Cortex of kidney (tissue), 1 donor: ENCODE measurements around the gene STARD3NL.
"Not testable (repeated sequence)": the region's sequence is repeated elsewhere in the genome, so short reads cannot be mapped to it uniquely, and the experiment has no call there.

Experiments
- DNase-seq: peaks from one replicate; lab custom pipeline; 2025; lab: John Stamatoyannopoulos, UW

The STARD3NL gene

DNA sequence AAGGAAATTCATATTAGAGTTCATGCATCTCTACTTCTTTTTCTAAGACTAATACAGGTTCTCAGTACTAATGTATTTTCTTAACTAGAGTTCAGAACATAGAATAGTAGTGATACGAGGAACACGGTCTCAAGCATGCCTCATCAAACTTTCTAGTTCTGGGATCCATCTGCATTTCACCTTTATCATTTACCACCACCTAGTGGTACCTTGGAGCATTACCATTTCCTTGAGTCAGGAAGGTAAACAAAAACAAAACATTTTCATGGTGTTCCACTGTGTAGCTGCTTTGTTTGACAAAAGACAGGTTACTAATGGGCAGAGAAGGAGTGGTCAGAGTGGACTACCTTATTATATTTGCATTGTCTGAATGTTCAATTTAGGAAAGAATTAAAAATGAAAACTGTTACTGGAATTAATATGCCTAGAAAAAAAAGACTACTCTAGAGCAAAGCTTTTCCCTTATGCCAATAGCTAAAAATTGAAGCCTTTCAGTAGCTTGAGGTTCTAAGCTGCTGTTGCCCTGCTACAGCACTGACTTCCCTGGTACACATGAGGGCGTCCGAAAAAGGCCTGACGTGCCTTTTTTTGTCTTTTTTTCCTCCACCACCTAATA, 44.5 kb downstream of the STARD3NL start:
- DNase-seq, result no peak

DNA sequence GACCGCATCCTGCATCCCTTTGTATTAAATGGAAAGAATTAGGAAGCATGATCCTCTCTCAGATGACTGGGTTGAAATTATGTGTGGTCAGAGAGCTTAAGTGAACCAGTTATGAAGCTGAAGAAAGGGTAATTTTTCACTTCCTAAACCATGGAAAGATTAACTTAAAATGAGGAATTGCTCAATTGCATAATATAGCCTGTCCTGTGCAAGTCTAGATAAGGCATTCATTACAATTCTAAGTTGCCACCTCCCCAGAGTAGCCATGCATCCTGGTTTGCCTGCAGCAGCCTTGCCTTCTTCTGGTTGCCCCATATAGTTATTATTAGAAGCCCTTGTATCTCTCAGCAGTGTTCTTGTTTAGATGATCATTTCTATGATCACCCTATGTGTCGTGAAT, 45.3 kb downstream of the STARD3NL start:
- DNase-seq, result no peak

DNA sequence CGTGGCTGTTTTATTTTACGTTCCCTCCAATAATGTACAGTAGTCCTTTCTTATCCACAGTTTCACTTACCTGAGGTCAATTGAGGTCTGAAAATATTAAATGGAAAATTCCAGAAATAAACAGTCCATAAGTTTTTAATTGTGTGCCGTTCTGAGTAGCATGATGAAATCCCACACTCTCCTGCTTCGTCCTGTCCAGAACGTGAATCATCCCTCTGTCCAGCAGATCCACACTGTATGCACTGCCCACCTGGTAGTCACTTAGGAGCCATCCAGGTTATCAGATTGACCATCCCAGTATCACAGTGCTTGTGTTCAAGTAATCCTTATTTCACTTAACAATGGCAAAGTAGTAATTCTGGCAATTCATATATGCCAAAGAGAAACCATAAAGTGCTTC, 46.3 kb downstream of the STARD3NL start:
- DNase-seq, result no peak

DNA sequence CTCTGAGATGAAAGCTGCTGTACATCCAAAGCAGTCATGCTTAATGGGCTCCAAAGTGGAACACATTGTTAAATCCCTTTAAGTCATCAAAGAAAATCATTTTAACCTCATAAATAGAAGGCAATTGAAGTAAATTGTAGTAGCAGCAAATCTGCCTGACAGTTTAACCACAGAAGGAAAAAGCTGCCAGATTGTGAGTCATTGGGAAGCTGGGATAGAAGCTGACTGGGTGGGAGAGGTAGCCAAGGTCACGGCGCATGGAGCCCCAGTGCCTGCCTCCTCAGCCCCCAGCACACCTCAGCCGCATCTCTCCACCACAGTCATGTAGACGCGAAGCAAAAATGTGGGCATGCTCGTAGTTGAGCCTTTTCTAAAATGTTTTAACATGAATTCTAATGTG, 51.3 kb downstream of the STARD3NL start:
- no peak for DNase-seq

DNA sequence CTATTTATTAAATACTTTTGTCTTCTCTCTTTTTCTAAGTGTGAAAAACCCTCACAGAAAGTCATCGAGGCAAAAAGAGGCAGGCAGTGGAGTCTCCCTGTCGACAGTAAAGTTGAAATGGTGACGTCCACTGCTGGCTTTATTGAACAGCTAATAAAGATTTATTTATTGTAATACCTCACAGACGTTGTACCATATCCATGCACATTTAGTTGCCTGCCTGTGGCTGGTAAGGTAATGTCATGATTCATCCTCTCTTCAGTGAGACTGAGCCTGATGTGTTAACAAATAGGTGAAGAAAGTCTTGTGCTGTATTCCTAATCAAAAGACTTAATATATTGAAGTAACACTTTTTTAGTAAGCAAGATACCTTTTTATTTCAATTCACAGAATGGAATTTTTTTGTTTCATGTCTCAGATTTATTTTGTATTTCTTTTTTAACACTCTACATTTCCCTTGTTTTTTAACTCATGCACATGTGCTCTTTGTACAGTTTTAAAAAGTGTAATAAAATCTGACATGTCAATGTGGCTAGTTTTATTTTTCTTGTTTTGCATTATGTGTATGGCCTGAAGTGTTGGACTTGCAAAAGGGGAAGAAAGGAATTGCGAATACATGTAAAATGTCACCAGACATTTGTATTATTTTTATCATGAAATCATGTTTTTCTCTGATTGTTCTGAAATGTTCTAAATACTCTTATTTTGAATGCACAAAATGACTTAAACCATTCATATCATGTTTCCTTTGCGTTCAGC, 52.0 kb downstream of the STARD3NL start:
- no peak for DNase-seq

DNA sequence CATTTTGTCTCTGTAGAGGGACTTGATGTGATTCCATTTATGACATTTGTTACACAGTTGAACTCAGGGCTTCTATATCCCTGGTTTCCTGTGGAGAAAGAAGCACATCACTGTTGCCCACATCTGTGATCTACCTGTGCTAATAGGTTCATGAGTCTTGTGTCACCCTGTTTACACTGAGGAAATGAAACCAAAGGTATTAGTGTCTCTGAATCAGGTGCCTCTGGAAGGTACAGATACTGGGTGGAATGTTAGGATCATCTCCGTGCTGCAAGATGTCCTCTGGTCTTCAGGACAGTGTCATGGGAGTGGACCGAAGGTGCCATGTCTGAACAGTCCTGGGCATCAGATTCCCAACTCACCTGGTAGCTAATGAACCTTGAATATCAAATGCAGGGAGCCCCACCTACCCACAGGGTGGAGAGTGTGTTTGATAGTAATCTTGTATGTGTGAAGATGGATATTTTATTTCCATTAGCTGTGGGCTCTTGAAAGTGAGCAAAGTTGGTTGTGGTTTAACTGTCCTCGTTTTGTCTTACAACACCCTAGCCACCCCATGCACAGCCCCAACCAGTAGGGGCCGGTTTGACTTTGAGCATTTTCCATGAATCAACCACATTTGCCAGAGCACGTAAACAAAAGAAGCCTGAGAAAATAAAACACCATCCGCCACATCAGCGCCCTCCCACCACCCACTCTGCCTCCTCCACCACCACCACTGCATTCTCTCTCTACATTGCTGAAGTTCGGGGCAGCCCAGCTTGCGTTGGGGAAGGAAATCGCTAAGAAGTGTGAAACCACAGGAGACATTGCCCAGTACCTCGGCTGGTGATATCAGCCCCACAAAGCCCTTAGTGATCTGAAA, 54.7 kb downstream of the STARD3NL start:
- no peak for DNase-seq

DNA sequence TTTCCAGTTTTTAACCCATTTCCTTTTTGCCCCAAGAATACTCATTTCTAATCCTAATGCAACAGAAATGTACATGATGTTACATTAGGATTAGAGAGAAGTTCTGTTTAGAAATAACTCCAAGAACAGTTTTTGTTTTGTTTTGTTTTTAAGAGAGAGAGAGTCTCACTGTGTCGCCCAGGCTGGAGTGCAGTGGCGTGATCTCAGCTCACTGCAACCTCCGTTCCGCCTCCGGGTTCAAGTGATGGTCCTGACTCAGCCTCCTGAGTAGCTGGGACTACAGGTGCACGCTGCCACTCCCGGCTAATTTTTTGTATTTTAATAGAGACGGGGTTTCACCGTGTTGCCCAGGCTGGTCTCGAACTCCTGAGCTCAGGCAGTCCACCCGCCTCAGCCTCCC, 56.7 kb downstream of the STARD3NL start:
- not testable (repeated sequence) for DNase-seq

DNA sequence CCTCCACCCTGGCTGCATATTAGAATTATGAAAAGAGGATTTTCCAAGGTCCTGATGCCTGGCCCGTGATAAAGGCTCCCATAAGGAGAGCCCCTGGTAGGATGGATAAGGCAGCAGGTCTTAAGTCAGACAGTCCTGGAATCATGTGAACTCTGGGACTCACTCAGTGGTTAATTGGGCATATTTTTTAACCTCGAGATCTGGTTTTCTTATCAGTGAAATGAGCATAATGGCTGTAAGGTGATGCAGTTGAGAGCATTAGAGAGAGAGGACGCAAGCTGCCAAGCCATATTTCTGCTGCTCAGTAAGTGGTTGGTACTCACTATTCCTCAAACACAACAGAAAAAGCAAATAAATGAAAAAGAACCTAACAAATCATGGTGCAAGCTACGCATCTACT, 57.6 kb downstream of the STARD3NL start:
- no peak for DNase-seq

DNA sequence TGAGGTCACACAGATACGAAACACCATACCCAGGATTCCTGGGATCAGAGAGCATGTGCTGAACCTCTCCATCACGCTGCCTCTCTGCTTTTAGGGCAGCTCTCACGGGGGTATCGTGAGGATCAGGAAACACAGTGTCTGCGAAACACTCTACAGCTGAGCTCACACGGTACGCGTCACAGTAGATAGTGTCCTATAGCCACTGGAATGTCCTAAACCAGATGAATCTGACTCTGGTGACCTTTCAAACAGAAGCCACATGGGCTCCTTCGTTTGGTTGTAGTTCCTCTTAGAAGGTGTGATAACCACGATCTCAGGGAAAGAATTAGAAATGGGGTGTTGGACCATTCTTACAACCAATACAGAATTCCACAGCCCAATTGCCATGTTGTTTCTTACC, 61.1 kb downstream of the STARD3NL start:
- DNase-seq, result not testable (repeated sequence)

DNA sequence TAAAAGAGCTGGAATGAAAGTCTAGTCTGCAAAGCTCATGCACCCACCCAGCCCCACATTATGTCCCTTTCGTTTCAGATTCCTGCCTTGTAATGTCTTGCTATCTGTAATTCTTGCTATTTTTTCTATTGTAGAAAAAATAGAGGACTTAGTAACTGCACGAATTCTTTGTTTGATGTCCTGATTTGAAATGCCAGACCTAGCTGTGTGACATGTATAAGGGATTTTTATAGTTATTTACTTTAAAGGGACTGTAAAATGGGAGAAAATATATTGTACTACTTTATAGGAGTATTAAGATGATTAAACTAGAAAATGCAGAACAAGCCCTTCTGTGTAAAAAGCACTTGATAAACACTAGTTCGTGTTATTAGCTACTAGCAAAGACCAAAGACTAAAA, 63.0 kb downstream of the STARD3NL start:
- DNase-seq, result no peak

DNA sequence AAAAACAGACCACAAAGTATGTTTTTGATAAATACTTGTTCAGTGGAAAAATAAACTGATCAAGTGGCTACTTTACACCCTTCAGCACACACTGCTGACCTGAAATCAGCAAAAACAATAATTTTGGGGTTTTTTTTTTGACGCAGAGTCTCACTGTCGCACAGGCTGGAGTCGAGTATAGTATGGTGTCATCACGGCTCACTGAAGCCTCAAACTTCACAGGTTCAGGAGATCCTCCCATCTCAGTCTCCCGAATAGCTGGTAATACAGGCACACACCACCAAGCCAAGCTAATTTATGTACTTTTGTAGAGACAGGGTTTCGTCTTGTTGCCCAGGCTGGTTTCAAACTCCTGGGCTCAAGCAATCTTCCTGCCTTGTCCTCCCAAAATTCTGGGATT, 64.8 kb downstream of the STARD3NL start:
- DNase-seq, result no peak

DNA sequence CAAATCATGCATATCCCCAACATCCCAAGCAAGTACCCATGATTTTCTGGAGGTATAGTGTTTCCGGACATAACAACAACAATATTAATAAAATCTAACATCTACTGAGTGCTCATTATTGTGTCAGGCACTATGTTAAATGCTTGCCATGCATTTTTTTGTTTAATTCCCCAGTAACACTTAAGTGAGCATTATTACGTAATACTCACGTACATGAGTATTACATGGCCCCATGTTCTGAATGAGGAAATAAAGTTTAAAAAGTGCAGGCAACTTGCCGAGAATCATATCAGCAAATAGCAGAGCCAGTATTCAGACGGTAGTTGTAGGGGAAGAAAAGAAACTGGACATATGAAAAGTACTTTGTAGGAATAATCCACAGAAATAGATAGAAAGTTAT, 65.3 kb downstream of the STARD3NL start:
- not testable (repeated sequence) for DNase-seq

DNA sequence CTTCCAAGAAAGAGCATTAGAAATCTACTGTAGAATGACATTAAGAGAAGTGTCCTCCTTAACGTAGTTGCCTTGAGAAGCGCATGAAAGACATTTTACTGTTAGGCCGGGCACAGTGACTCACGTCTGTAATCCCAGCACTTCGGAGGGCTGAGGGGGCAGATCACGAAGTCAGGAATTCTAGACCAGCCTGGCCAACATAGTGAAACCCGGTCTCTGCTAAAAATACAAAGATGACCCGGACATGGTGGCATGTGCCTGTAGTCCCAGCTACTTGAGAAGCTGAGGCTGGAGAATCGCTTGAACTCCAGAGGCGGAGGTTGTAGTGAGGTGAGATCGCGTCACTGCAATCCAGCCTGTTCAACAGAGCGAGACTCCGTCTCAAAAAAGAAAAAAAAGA, 66.5 kb downstream of the STARD3NL start:
- no peak for DNase-seq

DNA sequence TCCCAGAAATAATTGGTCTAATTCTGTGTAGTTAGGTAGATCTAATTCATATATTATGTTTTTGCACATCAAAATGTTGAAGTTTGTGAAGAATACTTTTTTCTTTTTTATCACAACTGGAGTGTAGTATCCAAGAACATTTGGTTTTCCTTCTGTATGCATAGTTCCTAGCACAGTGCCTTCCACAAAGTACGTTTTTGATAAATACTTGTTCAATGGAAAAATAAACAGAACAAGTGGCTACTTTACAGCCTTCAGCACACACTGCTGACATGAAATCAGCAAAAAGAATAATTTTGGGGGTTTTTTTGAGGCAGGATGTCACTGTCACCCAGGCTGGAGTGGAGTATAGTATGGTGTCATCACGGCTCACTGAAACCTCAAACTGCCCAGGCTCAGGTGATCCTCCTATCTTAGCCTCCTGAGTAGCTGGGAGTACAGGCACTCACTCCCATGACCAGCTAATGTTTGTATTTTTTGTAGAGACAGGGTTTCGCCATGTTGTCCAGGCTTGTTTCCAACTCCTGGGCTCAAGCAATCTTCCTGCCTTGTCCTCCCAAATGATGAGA, 67.4 kb downstream of the STARD3NL start:
- no peak for DNase-seq

DNA sequence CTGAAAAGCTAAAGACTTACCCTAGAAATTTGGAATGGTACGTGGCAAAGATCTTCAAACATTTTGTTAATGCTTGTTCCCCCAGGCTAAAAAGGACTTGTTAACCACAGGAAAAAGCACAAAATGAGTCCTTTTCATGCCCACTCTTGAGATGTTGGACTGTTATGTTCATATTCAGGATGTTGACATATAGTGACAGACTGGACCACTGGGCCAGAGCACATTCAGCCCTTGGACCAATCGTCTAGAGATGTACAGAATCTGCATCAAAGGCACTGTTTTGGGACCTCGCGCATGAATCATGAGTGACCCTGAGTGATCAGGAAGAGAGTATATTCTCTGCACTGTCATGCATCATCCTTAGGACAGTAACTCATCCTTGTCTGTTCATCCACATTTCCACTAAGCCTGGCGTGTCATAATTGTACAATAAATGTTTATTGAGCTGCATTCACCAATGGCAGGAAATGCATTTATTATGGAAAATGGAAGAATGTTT, 70.1 kb downstream of the STARD3NL start:
- no peak for DNase-seq

DNA sequence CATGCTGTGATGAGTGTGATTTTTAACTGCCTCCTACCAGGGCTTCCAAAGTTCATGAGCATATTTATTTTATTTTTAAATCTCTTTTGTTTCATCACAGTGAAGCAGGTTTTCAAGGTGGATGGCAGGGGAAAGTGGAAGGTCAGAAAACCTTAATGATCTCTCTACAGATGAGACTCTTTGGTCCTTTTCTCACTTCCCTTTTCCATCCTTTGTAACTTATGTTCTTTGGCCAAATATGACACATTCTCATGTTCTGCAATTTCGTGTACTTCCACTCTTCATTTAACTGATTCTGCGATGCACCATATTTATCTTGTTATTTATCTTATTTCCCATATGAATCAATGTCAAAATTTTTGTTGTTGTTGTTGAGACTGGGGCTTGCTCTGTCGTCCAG, 71.8 kb downstream of the STARD3NL start:
- DNase-seq, result not testable (repeated sequence)

DNA sequence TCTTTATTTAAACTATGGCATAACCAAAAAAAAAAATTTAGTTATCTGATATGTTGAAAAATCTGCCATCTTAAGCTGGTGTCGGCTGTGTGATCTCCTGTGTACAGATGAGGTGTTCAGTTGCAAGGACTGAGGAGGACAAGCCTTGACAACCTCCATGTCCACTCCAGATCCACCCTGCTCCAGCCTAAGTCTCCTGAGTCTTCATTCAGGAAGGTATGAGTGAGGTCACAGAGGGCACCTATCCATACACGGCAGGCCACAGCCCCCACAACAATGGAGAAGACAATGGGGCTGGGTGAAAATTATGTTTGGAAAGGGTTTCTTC, 79.3 kb downstream of the STARD3NL start:
- DNase-seq, result no peak

DNA sequence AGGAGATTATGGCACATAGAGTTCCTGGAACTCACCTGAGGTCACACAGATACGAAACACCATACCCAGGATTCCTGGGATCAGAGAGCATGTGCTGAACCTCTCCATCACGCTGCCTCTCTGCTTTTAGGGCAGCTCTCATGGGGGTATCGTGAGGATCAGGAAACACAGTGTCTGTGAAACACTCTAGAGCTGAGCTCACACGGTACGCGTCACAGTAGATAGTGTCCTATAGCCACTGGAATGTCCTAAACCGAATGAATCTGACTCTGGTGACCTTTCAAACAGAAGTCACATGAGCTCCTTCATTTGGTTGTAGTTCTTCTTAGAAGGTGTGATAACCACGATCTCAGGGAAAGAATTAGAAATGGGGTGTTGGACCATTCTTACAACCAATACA, 81.1 kb downstream of the STARD3NL start:
- not testable (repeated sequence) for DNase-seq

DNA sequence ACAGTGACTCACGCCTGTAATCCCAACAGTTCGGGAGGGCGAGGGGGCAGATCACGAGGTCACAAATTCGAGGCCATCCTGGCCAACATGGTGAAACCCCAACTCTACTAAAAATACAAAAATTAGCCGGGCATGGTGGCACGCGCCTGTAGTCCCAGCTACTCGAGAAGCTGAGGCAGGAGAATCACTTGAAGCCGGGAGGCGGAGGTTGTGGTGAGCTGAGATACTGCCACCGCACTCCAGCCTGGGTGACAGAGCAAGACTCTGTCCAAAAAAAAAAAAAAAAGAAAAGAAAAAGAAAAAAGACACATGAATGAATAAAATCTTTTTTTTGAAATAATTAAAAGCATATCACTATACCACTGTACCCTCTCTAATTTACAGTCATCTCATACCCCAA, 83.6 kb downstream of the STARD3NL start:
- not testable (repeated sequence) for DNase-seq

DNA sequence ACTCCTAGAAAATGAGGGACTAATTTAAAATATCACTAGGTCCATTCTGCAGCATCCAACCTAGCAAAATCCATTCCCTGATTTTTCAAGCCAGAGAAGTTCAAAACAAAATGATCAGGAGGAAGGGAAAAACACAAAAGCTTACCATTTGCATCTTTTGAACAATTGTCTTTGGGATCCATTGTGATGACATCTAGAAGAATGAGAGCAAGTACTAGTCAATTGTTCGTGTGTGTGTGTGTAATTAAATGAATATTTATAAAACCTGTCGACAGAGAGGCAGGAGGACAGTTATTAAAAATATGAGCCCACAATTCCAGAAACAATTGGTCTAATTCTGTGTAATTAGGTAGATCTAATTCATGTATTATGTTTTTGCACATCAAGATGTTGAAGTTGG, 84.0 kb downstream of the STARD3NL start:
- DNase-seq, result not testable (repeated sequence)

DNA sequence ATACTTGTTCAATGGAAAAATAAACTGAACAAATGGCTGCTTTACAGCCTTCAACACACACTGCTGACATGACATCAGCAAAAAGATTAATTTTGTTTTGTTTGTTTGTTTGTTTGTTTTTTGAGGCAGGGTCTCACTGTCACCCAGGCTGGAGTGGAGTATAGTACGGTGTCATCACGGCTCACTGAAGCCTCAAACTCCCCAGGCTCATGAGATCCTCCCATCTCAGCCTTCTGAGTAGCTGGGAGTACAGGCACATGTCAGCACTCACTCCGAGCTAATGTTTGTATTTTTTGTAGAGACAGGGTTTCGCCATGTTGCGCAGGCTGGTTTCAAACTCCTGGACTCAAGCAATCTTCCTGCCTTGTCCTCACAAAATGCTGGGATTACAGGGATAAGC, 84.5 kb downstream of the STARD3NL start:
- no peak for DNase-seq

DNA sequence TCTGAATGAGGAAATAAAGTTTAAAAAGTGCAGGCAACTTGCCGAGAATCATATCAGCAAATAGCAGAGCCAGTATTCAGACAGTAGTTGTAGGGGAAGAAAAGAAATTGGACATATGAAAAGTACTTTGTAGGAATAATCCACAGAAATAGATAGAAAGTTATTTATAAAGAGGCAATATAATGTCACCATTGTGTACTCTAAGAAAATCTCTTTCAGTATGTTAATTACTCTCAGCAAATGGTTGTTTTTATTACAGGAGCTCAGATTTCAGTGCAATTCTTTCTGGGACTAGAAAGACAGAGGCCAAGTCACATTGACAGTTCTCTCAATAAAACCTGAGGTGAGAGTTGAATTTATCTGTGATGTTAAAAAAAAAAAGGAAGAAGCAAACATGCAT, 85.2 kb downstream of the STARD3NL start:
- not testable (repeated sequence) for DNase-seq
